Neural cell (in vitro differentiated cells): ENCODE data around the gene THYN1. TPM values are rescaled to one million over a fixed set of nuclear protein-coding genes. Genes with fewer than 3 reads are reported as not detected.
"Not testable (repeated sequence)": the region's sequence is repeated elsewhere in the genome, so short reads cannot be mapped to it uniquely, and the experiment has no call there.

Experiments used
- H2AFZ ChIP-seq: fragments of 200-600, 300-800 bp; sonication (generic), shearing (Covaris generic); 2 replicates; pipeline ENCODE4 v1.6.0; 2014; ENCODE audit warnings: low read depth, mild to moderate bottlenecking, antibody characterized with exemption, low read length, moderate library complexity
- H3F3A ChIP-seq: fragments of 200-600 bp; shearing (Covaris generic); 2 replicates; pipeline ENCODE4 v1.6.1; 2016; ENCODE audit warnings: mild to moderate bottlenecking, moderate library complexity, mixed read lengths, antibody characterized with exemption, low read length; ENCODE audit not compliant: insufficient read depth, poor library complexity, severe bottlenecking
- H3K27ac ChIP-seq: fragments of 200-600, 300-800 bp; sonication (generic), shearing (Covaris generic); 2 replicates; pipeline ENCODE4 v1.5.1; 2014; ENCODE audit warnings: mild to moderate bottlenecking, low read length, moderate library complexity
- H3K27me3 ChIP-seq: fragments of 300-800, 200-600 bp; sonication (generic), shearing (Covaris generic); 2 replicates; pipeline ENCODE4 v1.6.0; 2014; ENCODE audit warnings: mild to moderate bottlenecking, low read depth, low read length, moderate library complexity; ENCODE audit not compliant: insufficient read depth
- H3K36me3 ChIP-seq: fragments of 300-800, 200-600 bp; sonication (generic), shearing (Covaris generic); 2 replicates; pipeline ENCODE4 v1.5.1; 2014; ENCODE audit warnings: mild to moderate bottlenecking, antibody characterized with exemption, low read length, moderate library complexity; ENCODE audit not compliant: insufficient read depth
- H3K4me2 ChIP-seq: fragments of 300-800, 200-600 bp; sonication (generic), shearing (Covaris generic); 2 replicates; pipeline ENCODE4 v1.6.0; 2014; ENCODE audit warnings: mild to moderate bottlenecking, low read length
- H3K4me3 ChIP-seq: fragments of 300-800, 200-600 bp; sonication (generic), shearing (Covaris generic); 2 replicates; pipeline ENCODE4 v1.5.1; 2014; ENCODE audit warnings: mild to moderate bottlenecking, low read length, moderate library complexity
- H3K79me2 ChIP-seq: fragments of 200-600 bp; shearing (Covaris generic); replicated peaks from 2 replicates; pipeline ENCODE4 v1.6.0; 2014; ENCODE audit warnings: mild to moderate bottlenecking, low read length, moderate library complexity; ENCODE audit not compliant: insufficient read depth
- H3K9ac ChIP-seq: fragments of 300-800, 200-600 bp; sonication (generic), shearing (Covaris generic); 2 replicates; pipeline ENCODE4 v1.6.1; 2016; ENCODE audit warnings: mild to moderate bottlenecking, low read length, mixed read lengths
- H3K9me2 ChIP-seq: fragments of 200-600 bp; shearing (Covaris generic); 2 replicates; pipeline ENCODE4 v1.6.1; 2016; ENCODE audit warnings: mild to moderate bottlenecking, low read length, mixed read lengths; ENCODE audit not compliant: insufficient read depth
- H3K9me3 ChIP-seq: fragments of 200-600, 300-800 bp; sonication (generic), shearing (Covaris generic); 2 replicates; pipeline ENCODE4 v1.6.1; 2016; ENCODE audit warnings: mild to moderate bottlenecking, mixed run types, low read length, moderate library complexity, mixed read lengths
- H4K20me1 ChIP-seq: fragments of 200-600 bp; shearing (Covaris generic); 2 replicates; pipeline ENCODE4 v1.6.1; 2016; ENCODE audit warnings: mild to moderate bottlenecking, mixed run types; ENCODE audit not compliant: insufficient read depth
- CTCF ChIP-seq: fragments of 450-650 bp; IDR thresholded peaks from 2 replicates; pipeline ENCODE4 v1.5.1; 2014; ENCODE audit warnings: antibody characterized with exemption, mild to moderate bottlenecking, moderate library complexity; ENCODE audit not compliant: poor library complexity, severe bottlenecking
- EP300 ChIP-seq: fragments of 450-650 bp; conservative IDR thresholded peaks from 2 replicates; pipeline ENCODE4 v1.6.1; 2014; ENCODE audit warnings: antibody characterized with exemption, mild to moderate bottlenecking, moderate library complexity; ENCODE audit not compliant: poor library complexity, severe bottlenecking
- EZH2 ChIP-seq: fragments of 200-600, 300-800 bp; shearing (Covaris generic), sonication (generic); IDR thresholded peaks from 2 replicates; pipeline ENCODE4 v1.6.1; 2014; ENCODE audit warnings: antibody characterized with exemption, low read length, borderline replicate concordance, mild to moderate bottlenecking; ENCODE audit not compliant: insufficient read depth, poor library complexity, severe bottlenecking
- MXI1 ChIP-seq: fragments of 450-650 bp; conservative IDR thresholded peaks from 2 replicates; pipeline ENCODE4 v1.6.1; 2014; ENCODE audit warnings: antibody characterized with exemption, mild to moderate bottlenecking; ENCODE audit not compliant: poor library complexity, severe bottlenecking
- POLR2AphosphoS5 ChIP-seq: IDR thresholded peaks from 2 replicates; pipeline ENCODE4 v1.6.1; 2012
- RAD21 ChIP-seq: fragments of 450-650 bp; conservative IDR thresholded peaks from 2 replicates; pipeline ENCODE4 v1.6.1; 2014; ENCODE audit warnings: antibody characterized with exemption, mild to moderate bottlenecking, moderate library complexity
- REST ChIP-seq: IDR thresholded peaks from 2 replicates; pipeline ENCODE4 v1.6.1; 2012; ENCODE audit warnings: borderline replicate concordance
- SMC3 ChIP-seq: fragments of 450-650 bp; conservative IDR thresholded peaks from 2 replicates; pipeline ENCODE4 v1.6.1; 2014; ENCODE audit warnings: antibody characterized with exemption, mild to moderate bottlenecking, moderate library complexity; ENCODE audit not compliant: poor library complexity
- TAF1 ChIP-seq: IDR thresholded peaks from 2 replicates; pipeline ENCODE4 v1.6.1; 2012; ENCODE audit warnings: low read depth
- polyA plus RNA-seq: library from polyadenylated mRNA; depleted of rRNA; stranded (reverse); fragments of >200 nt; gene quantifications from 2 replicates; pipeline ENCODE4 v1.2.3, GENCODE V29; 2014

Gene THYN1
- polyA plus RNA-seq, 1 donor from 2014 or later, result 164 TPM

- not testable (repeated sequence) for H3K9me3 ChIP-seq, H3K36me3 ChIP-seq, H3K9ac ChIP-seq, H4K20me1 ChIP-seq, H3K4me2 ChIP-seq, H3K27ac ChIP-seq, H3K79me2 ChIP-seq, H3F3A ChIP-seq, H3K9me2 ChIP-seq, H2AFZ ChIP-seq, H3K4me3 ChIP-seq, H3K27me3 ChIP-seq
Observed at GRCh38 chr11:134284349-134284748, 31.2 kb upstream of the THYN1 start.

GRCh38 chr11:134283461-134284230 is 30.5 kb upstream of the THYN1 start:
- no peaks in the 10 kb centered on the region for H3K36me3 ChIP-seq
- H3K27ac ChIP-seq, result no peak overlapping the region
- no peak overlapping the region for H3K4me3 ChIP-seq
- H3K4me2 ChIP-seq, result no peak overlapping the region
- no peak overlapping the region for H2AFZ ChIP-seq
- no peaks in the 10 kb centered on the region for H3F3A ChIP-seq
- no peaks in the 10 kb centered on the region for H4K20me1 ChIP-seq
- H3K9ac ChIP-seq, result no peak overlapping the region
- H3K9me2 ChIP-seq, result no peaks in the 10 kb centered on the region
- no peaks in the 10 kb centered on the region for H3K79me2 ChIP-seq
- H3K9me3 ChIP-seq, result no peaks in the 10 kb centered on the region
- TF ChIP-seq RAD21, result no peak
- TF ChIP-seq EZH2, result no peak
- no peak for TF ChIP-seq CTCF
- no peak for TF ChIP-seq TAF1
- no peak for TF ChIP-seq MXI1
- no peak for TF ChIP-seq EP300
- no peak for TF ChIP-seq SMC3
- no peak for TF ChIP-seq REST
- no peak for TF ChIP-seq POLR2AphosphoS5
- peaks cover 5% of the 10 kb centered on the region for H3K27me3 ChIP-seq
